ENCODE data around the gene ZNF682.
A peak's percentile ranks its signal among the peaks of the same experiment; 100 is the strongest.
"Not testable (repeated sequence)": the region's sequence is repeated elsewhere in the genome, so short reads cannot be mapped to it uniquely, and the experiment has no call there.

Gene ZNF682

GRCh38 chr19:19966862-19967261, 72.4 kb downstream of the ZNF682 start:
- DNase-seq, result no peak

GRCh38 chr19:19966126-19966525, 73.2 kb downstream of the ZNF682 start:
- DNase-seq, result not testable (repeated sequence)

- DNase-seq, result no peak
Observed at GRCh38 chr19:19964416-19964815, 74.9 kb downstream of the ZNF682 start.

DNA sequence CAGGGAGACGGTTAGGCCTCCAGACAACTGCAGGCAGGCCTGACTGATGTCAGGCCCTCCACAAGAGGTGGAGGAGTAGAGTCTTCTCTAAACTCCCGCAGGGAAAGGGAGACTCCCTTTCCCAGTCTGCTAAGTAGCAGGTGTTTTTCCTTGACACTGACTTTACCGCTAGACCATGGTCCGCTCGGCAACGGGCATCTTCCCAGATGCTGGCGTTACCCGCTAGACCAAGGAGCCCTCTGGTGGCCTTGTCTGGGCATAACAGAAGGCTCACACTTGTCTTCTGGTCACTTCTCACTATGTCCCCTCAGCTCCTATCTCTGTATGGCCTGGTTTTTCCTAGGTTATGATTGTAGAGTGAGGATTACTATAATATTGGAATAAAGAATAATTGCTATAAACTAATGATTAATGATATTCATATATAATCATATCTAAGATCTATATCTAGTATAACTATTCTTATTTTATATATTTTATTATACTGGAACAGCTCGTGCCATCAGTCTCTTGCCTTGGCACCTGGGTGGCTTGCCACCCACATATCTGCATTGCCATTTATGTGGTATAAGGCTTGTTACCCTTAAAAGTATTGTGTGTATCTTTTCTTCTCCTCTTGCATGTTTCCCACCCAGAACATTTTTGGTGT, 80.0 kb downstream of the ZNF682 start:
- DNase-seq, result peak; percentile 82

- DNase-seq, result not testable (repeated sequence)
Observed at GRCh38 chr19:19957766-19958165, 81.5 kb downstream of the ZNF682 start.

GRCh38 chr19:19956434-19957075, 82.8 kb downstream of the ZNF682 start:
- no peak for DNase-seq

DNA sequence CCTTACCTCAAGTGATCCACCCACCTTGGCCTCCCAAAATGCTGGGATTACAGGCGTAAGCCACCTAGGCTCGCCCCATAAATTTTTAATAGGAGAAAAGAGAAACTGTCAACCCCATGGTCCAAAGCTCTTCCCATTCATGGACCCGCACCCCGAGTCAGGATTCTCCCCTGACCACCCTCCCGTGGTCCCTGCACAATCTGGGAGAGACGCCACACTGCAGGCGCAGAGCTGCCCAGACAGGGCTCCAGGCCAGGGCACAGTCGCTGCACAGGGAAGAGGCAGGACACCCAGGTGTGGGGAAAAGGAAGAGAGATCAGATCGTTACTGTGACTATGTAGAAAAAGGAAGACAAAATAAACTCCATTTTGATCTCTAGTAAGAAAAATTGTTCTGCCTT, 84.1 kb downstream of the ZNF682 start:
- DNase-seq, result no peak
